GM18951 (cell line): ENCODE data around the gene CD74.
A peak's percentile ranks its signal among the peaks of the same experiment; 100 is the strongest.

Source experiments
- POLR2A ChIP-seq: IDR thresholded peaks from 4 replicates; pipeline ENCODE4 v1.6.1; 2011; ENCODE audit warnings: mild to moderate bottlenecking; ENCODE audit not compliant: insufficient read length, insufficient read depth; ENCODE audit errors: extremely low read depth
- in situ Hi-C: fragments of 300-500 bp; cut with MboI; formaldehyde crosslinking; loops from one replicate; pipeline ENCODE4 v1.12.0; 2022; ENCODE audit warnings: low sequenced_read_pairs, mixed read lengths, inconsistent platforms; ENCODE audit not compliant: unreplicated experiment

The CD74 gene

GRCh38 chr5:150401376-150402228 is 11.1 kb downstream of the CD74 start:
- in situ Hi-C loops, result no loop called here
- TF ChIP-seq POLR2A, result peak; percentile 57

GRCh38 chr5:150401076-150401375 is 11.7 kb downstream of the CD74 start:
- in situ Hi-C loops, result no loop called here
- no peak for TF ChIP-seq POLR2A

- peak; percentile 68 for TF ChIP-seq POLR2A
Observed at GRCh38 chr5:150400316-150401075, 12.2 kb downstream of the CD74 start.

GRCh38 chr5:150399524-150400211 is 13.0 kb downstream of the CD74 start:
- in situ Hi-C loops, result no loop called here

More at GRCh38 chr5:150400316-150401075, 12.2 kb downstream of the CD74 start:
- in situ Hi-C loops, result no loop called here

GRCh38 chr5:150398722-150399523 is 13.8 kb downstream of the CD74 start:
- in situ Hi-C loops, result no loop called here
- peak; percentile 40 for TF ChIP-seq POLR2A

More at GRCh38 chr5:150399524-150400211, 13.0 kb downstream of the CD74 start:
- TF ChIP-seq POLR2A, result peak; percentile 45

GRCh38 chr5:150397782-150398721 is 14.7 kb downstream of the CD74 start:
- no peak for TF ChIP-seq POLR2A
- in situ Hi-C loops, result no loop called here

- in situ Hi-C loops, result no loop called here
- TF ChIP-seq POLR2A, result no peak
Observed at GRCh38 chr5:150397146-150397781, 15.4 kb downstream of the CD74 start.

- in situ Hi-C loops, result no loop called here
Observed at GRCh38 chr5:150396267-150396666, 16.4 kb downstream of the CD74 start.

GRCh38 chr5:150395688-150395975 is 17.1 kb downstream of the CD74 start:
- no peak for TF ChIP-seq POLR2A
- in situ Hi-C loops, result no loop called here

More at GRCh38 chr5:150396267-150396666, 16.4 kb downstream of the CD74 start:
- no peak for TF ChIP-seq POLR2A

- no peak for TF ChIP-seq POLR2A
Observed at GRCh38 chr5:150394912-150395687, 17.6 kb downstream of the CD74 start.

GRCh38 chr5:150394131-150394530 is 18.6 kb downstream of the CD74 start:
- in situ Hi-C loops, result no loop called here
- TF ChIP-seq POLR2A, result no peak

More at GRCh38 chr5:150394912-150395687, 17.6 kb downstream of the CD74 start:
- in situ Hi-C loops, result no loop called here
